CD8-positive, alpha-beta memory T cell (primary cell): ENCODE measurements around the gene PFKP. TPM values are rescaled to one million over a fixed set of nuclear protein-coding genes. Genes with fewer than 3 reads are reported as not detected.

ENCODE experiments used
- CTCF ChIA-PET: fragments of 350-600 bp; sonication (Branson Sonifier 250); formaldehyde crosslinking; loops from one replicate; lab custom pipeline; 2021; ENCODE audit warnings: antibody characterized with exemption; lab: Charles Lee
- POLR2A ChIA-PET: fragments of 350-600 bp; sonication (Branson Sonifier 250); formaldehyde crosslinking; loops from one replicate; lab custom pipeline; 2021; ENCODE audit warnings: antibody characterized with exemption; lab: Charles Lee
- DNase-seq, 5 donors: peaks; one replicate each; pipeline versions ENCODE4 v3.0.0 to v3.0.0-alpha.2; 2020 to 2022; ENCODE audit warnings: mixed read lengths in 1 of 5
- H3K27ac ChIP-seq: one replicate; pipeline ENCODE4 v1.7.0; 2013; ENCODE audit warnings: low read depth, mild to moderate bottlenecking, low read length, moderate library complexity
- H3K27me3 ChIP-seq: 2 replicates; pipeline ENCODE4 v1.7.0; 2013; ENCODE audit warnings: low read length, mild to moderate bottlenecking; ENCODE audit not compliant: insufficient read depth, poor library complexity, severe bottlenecking
- H3K36me3 ChIP-seq: 2 replicates; pipeline ENCODE4 v1.7.0; 2013; ENCODE audit warnings: mild to moderate bottlenecking, low read length, moderate library complexity; ENCODE audit not compliant: insufficient read depth
- H3K4me1 ChIP-seq: 2 replicates; pipeline ENCODE4 v1.7.0; 2013; ENCODE audit warnings: mild to moderate bottlenecking, low read length, moderate library complexity; ENCODE audit not compliant: insufficient read depth
- H3K4me3 ChIP-seq: 2 replicates; pipeline ENCODE4 v1.7.0; 2013; ENCODE audit warnings: mild to moderate bottlenecking, low read length
- H3K9me3 ChIP-seq: 2 replicates; pipeline ENCODE4 v1.7.0; 2013; ENCODE audit warnings: mild to moderate bottlenecking, low read length
- H3K27ac Mint-ChIP-seq, 8 donors: one replicate each; pipeline ENCODE4 v1.8.0; 2020 to 2021; ENCODE audit warnings: mixed read lengths in 8 of 8, mild to moderate bottlenecking in 6 of 8, inconsistent platforms in 3 of 8, moderate library complexity in 3 of 8
- H3K27me3 Mint-ChIP-seq, 2 donors: one replicate each; pipeline ENCODE4 v1.8.0; 2020 to 2021; ENCODE audit warnings: mixed read lengths in 2 of 2, mild to moderate bottlenecking in 1 of 2, moderate library complexity in 1 of 2
- H3K36me3 Mint-ChIP-seq, 3 donors: one replicate each; pipeline ENCODE4 v1.8.0; 2020 to 2021; ENCODE audit warnings: mixed read lengths in 3 of 3, inconsistent platforms in 1 of 3, mild to moderate bottlenecking in 1 of 3
- H3K4me1 Mint-ChIP-seq, 3 donors: one replicate each; pipeline ENCODE4 v1.8.0; 2020 to 2021; ENCODE audit warnings: mixed read lengths in 3 of 3, inconsistent platforms in 1 of 3, mild to moderate bottlenecking in 1 of 3
- H3K4me3 Mint-ChIP-seq, 7 donors: one replicate each; pipeline ENCODE4 v1.8.0; 2020 to 2021; ENCODE audit warnings: mixed read lengths in 7 of 7, mild to moderate bottlenecking in 6 of 7, moderate library complexity in 4 of 7, inconsistent platforms in 2 of 7
- H3K9me3 Mint-ChIP-seq, 5 donors: one replicate each; pipeline ENCODE4 v1.8.0; 2020 to 2022; ENCODE audit warnings: mixed read lengths in 5 of 5, mild to moderate bottlenecking in 3 of 5, moderate library complexity in 2 of 5, inconsistent platforms in 1 of 5
- polyA plus RNA-seq: library from polyadenylated mRNA; unstranded; fragments of 300-500 nt; fragmentation: Illumina TruSeq; gene quantifications from one replicate; pipeline ENCODE4 v1.2.3, GENCODE V29; 2021
- total RNA-seq, 2 experiments: library from RNA; stranded (reverse); gene quantifications; one replicate each; pipeline ENCODE4 v1.2.3, GENCODE V29; 2021

PFKP gene
- total and polyA plus RNA-seq, 3 experiments from 2014 or later: 61.6 to 187 (median 180) TPM

DNA sequence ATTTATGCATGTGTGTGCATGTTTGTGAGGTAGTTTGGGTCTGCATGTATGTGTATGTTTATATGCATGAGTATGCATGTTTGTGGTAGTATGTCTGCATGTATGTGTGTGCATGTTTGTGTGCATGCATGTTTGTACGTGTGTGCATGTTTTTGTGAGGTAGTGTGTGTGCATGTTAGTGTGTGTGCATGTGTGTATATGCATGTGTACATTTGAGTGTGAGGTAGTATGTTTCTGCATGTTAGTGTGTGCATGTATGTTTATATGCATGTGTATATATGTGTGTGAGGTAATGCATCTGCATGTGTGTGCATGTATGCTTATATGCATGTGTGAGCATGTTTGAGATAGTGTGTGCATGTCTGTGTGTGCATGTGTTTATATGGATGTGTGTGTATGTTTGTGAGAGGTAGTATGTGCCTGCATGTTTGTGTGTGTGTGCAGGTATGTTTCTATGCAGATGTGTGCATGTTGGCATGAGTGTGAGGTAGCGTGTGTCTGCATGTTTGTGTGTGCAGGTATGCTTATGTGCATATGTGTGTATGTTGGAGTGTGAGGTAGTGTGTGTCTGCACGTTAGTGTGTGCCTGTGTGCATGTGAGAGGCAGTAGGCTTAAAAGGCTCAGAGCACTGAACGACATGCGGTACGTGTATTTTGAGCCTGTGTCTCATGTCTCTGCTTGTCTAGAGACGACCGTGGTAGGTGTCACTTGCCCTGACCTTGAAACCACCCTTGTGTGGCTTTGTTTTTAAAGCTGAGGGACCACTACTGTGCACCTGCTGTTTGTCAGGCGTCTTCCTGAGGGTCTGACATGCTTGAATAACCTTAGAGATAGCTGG lies 43.7 kb downstream of the PFKP start:
- no peaks in the 10 kb centered on the region for H3K9me3 ChIP-seq
- no peak overlapping the region for H3K4me3 ChIP-seq
- ChIA-PET CTCF (no interaction called here), POLR2A (no interaction called here)
- no peak overlapping the region for H3K27ac ChIP-seq
- peaks cover 46% of the 10 kb centered on the region for H3K36me3 ChIP-seq
- H3K9me3 Mint-ChIP-seq: no peaks in the 10 kb centered on the region
- peak in 1 of 5 donors; percentile 21 for DNase-seq
- peak overlapping the region in 2 of 8 donors; percentile 1 to 23 for H3K27ac Mint-ChIP-seq
- H3K27me3 Mint-ChIP-seq: no peaks in the 10 kb centered on the region
- no peak overlapping the region for H3K4me3 Mint-ChIP-seq
- H3K4me1 Mint-ChIP-seq: no peaks in the 10 kb centered on the region
- peaks cover 11 to 85% (median 15%) of the 10 kb centered on the region in 3 donors for H3K36me3 Mint-ChIP-seq
- H3K27me3 ChIP-seq: no peaks in the 10 kb centered on the region
- no peaks in the 10 kb centered on the region for H3K4me1 ChIP-seq

- H3K4me1 Mint-ChIP-seq: no peaks in the 10 kb centered on the region
- Histone ChIP-seq H3K27ac (no peak overlapping the region), H3K9me3 (no peaks in the 10 kb centered on the region), H3K4me3 (no peak overlapping the region), H3K27me3 (no peaks in the 10 kb centered on the region), H3K4me1 (no peaks in the 10 kb centered on the region), H3K36me3 (peaks cover 53% of the 10 kb centered on the region)
- POLR2A ChIA-PET: no interaction called here
- H3K4me3 Mint-ChIP-seq: no peak overlapping the region
- no peak for DNase-seq
- H3K27me3 Mint-ChIP-seq: no peaks in the 10 kb centered on the region
- no peak overlapping the region for H3K27ac Mint-ChIP-seq
- H3K36me3 Mint-ChIP-seq: peaks cover 16 to 92% (median 20%) of the 10 kb centered on the region in 3 donors
- CTCF ChIA-PET: no interaction called here
- no peaks in the 10 kb centered on the region for H3K9me3 Mint-ChIP-seq
These were observed 44.3 kb downstream of the PFKP start for GRCh38 chr10:3111621-3112163.

GRCh38 chr10:3113343-3113720 lies 46.0 kb downstream of the PFKP start:
- Histone ChIP-seq H3K36me3 (peaks cover 42% of the 10 kb centered on the region), H3K27ac (no peak overlapping the region), H3K4me3 (no peak overlapping the region), H3K9me3 (no peaks in the 10 kb centered on the region), H3K27me3 (no peaks in the 10 kb centered on the region), H3K4me1 (no peaks in the 10 kb centered on the region)
- Mint-ChIP-seq H3K27me3 (no peaks in the 10 kb centered on the region), H3K4me1 (no peaks in the 10 kb centered on the region), H3K27ac (peak overlapping the region in 1 of 8 donors; percentile 19), H3K36me3 (peaks cover 21 to 93% (median 23%) of the 10 kb centered on the region in 3 donors), H3K4me3 (no peak overlapping the region), H3K9me3 (no peaks in the 10 kb centered on the region)
- no peak for DNase-seq
- ChIA-PET POLR2A (no interaction called here), CTCF (no interaction called here)

GRCh38 chr10:3115685-3116084 lies 48.3 kb downstream of the PFKP start:
- H3K4me1 ChIP-seq: no peaks in the 10 kb centered on the region
- H3K27me3 ChIP-seq: no peaks in the 10 kb centered on the region
- no peak overlapping the region for H3K27ac ChIP-seq
- H3K36me3 ChIP-seq: peaks cover 28% of the 10 kb centered on the region
- Mint-ChIP-seq H3K36me3 (peaks cover 15 to 92% (median 23%) of the 10 kb centered on the region in 3 donors), H3K9me3 (no peaks in the 10 kb centered on the region), H3K27me3 (no peaks in the 10 kb centered on the region), H3K4me1 (no peaks in the 10 kb centered on the region), H3K4me3 (no peak overlapping the region), H3K27ac (no peak overlapping the region)
- H3K9me3 ChIP-seq: no peaks in the 10 kb centered on the region
- ChIA-PET CTCF (interaction anchor here (1.5 kb wide), 1 partner anchor 10 kb away, joined by 3 read pairs; no protein-coding TSS in a partner anchor), POLR2A (no interaction called here)
- no peak for DNase-seq
- H3K4me3 ChIP-seq: no peak overlapping the region

GRCh38 chr10:3116508-3117100 lies 49.3 kb downstream of the PFKP start:
- H3K9me3 ChIP-seq: no peaks in the 10 kb centered on the region
- H3K9me3 Mint-ChIP-seq: no peaks in the 10 kb centered on the region
- H3K4me1 ChIP-seq: no peaks in the 10 kb centered on the region
- H3K36me3 Mint-ChIP-seq: peaks cover 10 to 92% (median 19%) of the 10 kb centered on the region in 3 donors
- H3K36me3 ChIP-seq: peaks cover 19% of the 10 kb centered on the region
- no peak overlapping the region for H3K27ac ChIP-seq
- no peak overlapping the region for H3K4me3 ChIP-seq
- no peaks in the 10 kb centered on the region for H3K27me3 Mint-ChIP-seq
- no peaks in the 10 kb centered on the region for H3K4me1 Mint-ChIP-seq
- POLR2A ChIA-PET: no interaction called here
- CTCF ChIA-PET: no interaction called here
- DNase-seq: no peak
- no peak overlapping the region for H3K4me3 Mint-ChIP-seq
- H3K27ac Mint-ChIP-seq: peak overlapping the region in 1 of 8 donors; percentile 54
- H3K27me3 ChIP-seq: no peaks in the 10 kb centered on the region

DNA sequence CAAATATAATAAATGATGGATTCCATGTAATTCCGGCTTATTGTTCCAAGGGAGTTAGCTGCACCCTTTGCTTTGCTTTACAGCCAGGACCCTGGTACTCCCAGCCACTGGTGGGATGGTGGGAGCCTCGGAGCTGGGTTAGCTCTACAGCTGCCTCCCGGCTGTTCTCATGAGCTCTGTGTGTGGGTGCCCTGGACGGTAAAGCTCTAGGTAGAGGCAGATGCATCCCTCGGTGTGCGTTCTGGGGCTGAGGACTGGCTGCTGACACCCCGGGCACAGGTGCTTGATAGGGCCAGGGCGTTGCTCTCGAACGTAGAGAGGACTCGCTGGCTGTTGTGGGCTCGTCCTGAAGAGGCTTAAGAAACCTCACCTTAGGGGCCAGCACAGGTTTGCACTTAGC lies 50.1 kb downstream of the PFKP start:
- H3K4me1 ChIP-seq: no peaks in the 10 kb centered on the region
- ChIA-PET CTCF (no interaction called here), POLR2A (no interaction called here)
- no peaks in the 10 kb centered on the region for H3K4me1 Mint-ChIP-seq
- no peaks in the 10 kb centered on the region for H3K9me3 Mint-ChIP-seq
- no peak overlapping the region for H3K27ac ChIP-seq
- H3K36me3 Mint-ChIP-seq: peaks cover 10 to 90% (median 19%) of the 10 kb centered on the region in 3 donors
- peaks cover 17% of the 10 kb centered on the region for H3K36me3 ChIP-seq
- H3K27me3 ChIP-seq: no peaks in the 10 kb centered on the region
- no peak overlapping the region for H3K4me3 ChIP-seq
- H3K4me3 Mint-ChIP-seq: no peak overlapping the region
- H3K27ac Mint-ChIP-seq: peak overlapping the region in 3 of 8 donors; percentile 27 to 82 (median 29)
- no peaks in the 10 kb centered on the region for H3K9me3 ChIP-seq
- H3K27me3 Mint-ChIP-seq: no peaks in the 10 kb centered on the region
- DNase-seq: no peak

DNA sequence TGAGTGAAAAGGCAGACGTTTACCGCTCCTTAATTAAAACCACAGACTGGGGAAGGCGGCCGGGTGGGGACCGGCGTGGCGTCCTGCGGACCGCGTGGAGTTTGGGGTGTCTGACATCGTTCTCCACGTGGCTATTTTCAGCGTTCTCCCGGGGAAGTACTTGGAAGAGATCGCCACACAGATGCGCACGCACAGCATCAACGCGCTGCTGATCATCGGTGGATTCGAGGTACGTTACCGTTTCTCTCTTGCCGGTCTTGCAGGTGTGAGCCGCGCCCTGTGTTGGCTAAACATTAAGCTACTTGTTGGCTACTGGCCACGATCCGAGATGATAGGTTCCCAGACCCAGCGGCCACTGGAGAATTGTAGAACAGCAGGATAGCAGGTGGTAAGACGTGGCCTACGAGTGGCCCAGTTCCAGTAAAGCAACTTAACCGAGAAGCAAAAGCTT lies 51.3 kb downstream of the PFKP start:
- Histone ChIP-seq H3K27me3 (no peaks in the 10 kb centered on the region), H3K4me3 (no peak overlapping the region), H3K9me3 (no peaks in the 10 kb centered on the region), H3K27ac (no peak overlapping the region), H3K4me1 (no peaks in the 10 kb centered on the region), H3K36me3 (peaks cover 11% of the 10 kb centered on the region)
- Mint-ChIP-seq H3K4me1 (no peaks in the 10 kb centered on the region), H3K27me3 (no peaks in the 10 kb centered on the region), H3K9me3 (no peaks in the 10 kb centered on the region), H3K36me3 (peaks cover 10 to 89% (median 25%) of the 10 kb centered on the region in 3 donors), H3K4me3 (no peak overlapping the region), H3K27ac (peak overlapping the region in 2 of 8 donors; percentile 60 to 63)
- ChIA-PET CTCF (no interaction called here), POLR2A (no interaction called here)
- DNase-seq: no peak
